HG03045 (cell line): Measurements from ENCODE around the gene HNRNPM.

Source experiments
- ATAC-seq: cut with Tn5 transposase; IDR thresholded peaks from one replicate; pipeline ENCODE4 v1.9.1; 2021; ENCODE audit warnings: mild to moderate bottlenecking, moderate library complexity; ENCODE audit not compliant: unreplicated experiment

The HNRNPM gene

DNA sequence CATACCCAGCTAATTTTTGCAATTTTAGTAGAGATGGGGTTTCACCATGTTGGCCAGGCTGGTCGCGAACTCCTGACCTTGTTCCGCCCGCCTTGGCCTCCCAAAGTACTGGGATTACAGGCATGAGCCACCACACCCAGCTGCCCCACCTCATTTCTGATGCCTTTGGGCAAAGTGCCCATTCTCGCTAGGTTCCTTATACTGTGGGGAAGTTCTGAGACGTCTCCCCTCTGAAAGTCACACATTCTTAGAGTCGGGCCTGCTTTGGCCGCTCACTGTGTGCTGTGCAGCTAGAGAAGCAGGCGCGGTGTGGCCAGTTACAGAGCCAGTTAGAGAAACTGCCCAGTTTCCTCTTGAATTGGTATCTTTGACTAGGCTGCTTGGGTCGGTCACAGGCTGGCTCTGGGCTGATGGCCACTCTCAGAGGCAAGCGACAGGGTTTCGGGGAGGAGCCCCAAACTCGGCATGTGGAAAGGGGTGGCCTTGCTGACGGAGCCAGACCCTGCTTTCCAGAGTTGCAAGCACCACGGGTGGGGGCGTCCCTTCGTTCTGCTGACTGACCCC, 39.6 kb downstream of the HNRNPM start:
- ATAC-seq = no peak

DNA sequence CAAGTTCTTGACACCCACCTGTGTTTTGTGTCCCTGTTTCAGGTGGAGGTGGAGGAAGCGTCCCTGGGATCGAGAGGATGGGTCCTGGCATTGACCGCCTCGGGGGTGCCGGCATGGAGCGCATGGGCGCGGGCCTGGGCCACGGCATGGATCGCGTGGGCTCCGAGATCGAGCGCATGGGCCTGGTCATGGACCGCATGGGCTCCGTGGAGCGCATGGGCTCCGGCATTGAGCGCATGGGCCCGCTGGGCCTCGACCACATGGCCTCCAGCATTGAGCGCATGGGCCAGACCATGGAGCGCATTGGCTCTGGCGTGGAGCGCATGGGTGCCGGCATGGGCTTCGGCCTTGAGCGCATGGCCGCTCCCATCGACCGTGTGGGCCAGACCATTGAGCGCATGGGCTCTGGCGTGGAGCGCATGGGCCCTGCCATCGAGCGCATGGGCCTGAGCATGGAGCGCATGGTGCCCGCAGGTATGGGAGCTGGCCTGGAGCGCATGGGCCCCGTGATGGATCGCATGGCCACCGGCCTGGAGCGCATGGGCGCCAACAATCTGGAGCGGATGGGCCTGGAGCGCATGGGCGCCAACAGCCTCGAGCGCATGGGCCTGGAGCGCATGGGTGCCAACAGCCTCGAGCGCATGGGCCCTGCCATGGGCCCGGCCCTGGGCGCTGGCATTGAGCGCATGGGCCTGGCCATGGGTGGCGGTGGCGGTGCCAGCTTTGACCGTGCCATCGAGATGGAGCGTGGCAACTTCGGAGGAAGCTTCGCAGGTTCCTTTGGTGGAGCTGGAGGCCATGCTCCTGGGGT, 41.0 kb downstream of the HNRNPM start:
- no peak for ATAC-seq

DNA sequence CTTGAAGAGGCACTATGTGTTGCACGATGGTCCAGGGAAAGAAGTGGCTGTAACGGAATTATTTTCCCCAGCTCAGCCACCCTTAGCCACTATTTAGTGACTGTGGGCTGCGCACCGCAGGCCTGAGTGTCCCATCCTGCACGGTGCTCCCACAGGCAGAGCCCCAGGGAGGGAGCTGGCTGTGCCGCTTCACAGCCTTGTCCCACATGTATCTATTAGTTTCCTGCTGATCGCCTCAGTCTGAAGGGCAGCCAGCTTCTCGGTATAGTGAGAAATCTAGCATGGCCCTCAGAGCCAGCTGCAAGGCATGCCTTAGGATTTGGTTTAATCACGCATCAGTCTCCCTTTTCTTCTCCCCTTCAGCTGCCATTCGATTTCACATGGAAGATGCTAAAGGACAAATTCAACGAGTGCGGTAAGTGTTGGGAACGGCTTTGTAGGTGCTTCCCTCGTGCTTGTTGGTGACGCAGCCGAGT, 41.9 kb downstream of the HNRNPM start:
- no peak for ATAC-seq

DNA sequence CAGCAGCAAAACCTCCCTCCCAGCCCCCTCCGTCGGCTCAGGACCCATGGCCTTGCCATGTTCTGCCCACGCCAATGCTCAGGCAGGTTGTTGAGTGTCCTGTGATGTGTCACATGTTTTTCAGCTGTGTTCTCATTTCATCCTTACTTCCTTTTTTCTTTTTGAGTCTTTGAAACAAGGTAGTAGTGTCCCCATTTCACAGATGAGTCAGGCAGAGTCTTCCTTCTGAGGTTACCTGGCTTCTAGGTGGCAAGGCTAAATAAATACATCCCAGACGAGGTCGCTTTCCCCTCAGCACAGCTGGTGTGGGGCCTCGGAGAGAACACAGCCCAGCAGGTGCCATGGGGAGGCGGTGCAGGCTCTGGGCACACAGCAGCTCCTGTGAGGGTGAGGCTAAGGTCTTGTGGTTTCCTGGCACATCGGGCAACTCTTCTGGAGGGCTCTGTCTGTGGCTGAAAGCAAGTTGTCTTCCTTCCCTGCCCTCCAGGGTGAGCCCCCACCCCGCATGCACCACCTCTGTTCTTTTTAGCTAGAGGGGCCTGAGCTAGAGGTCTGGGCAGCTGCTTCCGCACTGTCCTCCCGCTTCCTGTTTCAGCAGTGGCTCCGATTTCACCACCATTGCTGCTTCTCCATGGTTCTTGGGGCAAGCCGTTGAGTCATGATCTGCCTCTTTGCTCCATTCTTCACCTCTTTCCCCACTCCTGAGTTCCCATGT, 42.5 kb downstream of the HNRNPM start:
- ATAC-seq = peak; percentile 59

DNA sequence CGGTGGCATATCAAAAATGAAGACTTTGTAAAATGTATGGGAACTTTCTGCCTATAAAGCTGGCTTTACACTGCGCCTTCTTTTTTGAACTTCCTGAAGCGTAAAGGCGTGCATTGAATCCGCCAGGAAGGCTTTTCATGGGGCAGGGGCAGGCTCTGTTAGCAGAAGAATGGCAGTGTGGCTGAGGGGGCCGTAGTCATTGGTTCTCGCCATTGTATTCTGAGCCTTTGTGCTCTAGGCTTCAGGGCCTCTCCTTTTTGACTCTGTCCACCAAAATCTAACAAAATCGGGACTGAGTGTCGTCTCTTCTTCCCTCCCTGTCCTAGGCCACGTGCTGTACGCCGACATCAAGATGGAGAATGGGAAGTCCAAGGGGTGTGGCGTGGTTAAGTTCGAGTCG, 43.6 kb downstream of the HNRNPM start:
- ATAC-seq = no peak

DNA sequence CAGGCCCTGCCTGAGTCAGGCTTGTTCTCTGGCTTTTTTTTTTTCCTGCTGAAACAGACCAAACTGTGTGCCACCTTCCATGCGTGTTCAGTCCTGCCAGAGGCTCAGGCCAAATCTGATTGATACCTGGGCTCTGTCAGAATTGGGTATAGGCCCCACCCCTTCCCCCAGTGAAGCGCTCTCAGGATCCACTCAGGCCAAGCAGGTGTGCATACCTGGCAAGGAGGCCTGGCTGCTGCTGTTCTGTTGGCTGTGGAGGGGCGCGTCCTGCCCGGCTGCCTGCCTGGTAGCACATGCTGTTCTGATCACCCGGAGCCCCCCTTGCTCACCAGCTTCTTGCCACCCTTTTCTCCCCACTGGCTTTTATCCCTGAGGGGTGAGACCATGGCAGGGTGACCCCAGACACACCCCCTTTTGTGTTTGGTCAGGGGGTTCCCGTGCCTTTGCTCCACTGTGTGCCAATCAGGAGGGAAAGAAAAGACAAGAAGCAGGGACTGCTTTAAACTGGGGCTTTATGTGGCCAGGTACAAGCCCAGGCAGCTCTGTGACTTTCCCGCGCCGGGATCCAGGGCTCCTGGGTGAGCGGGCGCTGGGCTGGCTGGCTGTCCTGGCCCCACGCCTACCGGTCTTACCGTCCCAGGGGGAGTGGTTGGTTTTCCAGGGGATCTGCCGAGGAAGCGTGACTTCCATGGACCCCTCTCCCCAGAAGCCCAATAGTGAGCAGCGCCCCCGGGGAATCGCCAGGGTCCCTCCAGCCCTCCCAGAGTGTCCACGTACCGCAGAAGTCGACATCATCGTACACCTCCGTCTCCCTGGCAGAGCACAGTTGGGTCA, 45.0 kb downstream of the HNRNPM start:
- no peak for ATAC-seq

DNA sequence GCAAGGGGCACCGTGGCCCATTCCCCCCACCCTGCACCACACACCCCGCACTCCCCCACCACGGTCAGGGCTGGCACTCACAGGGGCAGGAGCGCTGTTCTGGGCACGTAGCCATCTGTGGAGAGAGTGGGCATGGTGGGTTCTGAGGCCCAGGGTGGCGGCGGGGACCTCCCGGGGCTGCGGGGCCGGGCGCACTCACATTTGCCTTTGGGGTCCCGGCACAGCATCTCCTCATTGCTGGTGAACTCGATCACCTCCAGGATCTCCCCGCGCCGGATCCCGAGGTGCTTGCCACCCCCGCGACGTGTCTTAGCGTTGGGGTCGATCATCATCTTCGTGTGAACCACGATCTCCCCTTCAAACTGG, 45.6 kb downstream of the HNRNPM start:
- ATAC-seq = no peak

DNA sequence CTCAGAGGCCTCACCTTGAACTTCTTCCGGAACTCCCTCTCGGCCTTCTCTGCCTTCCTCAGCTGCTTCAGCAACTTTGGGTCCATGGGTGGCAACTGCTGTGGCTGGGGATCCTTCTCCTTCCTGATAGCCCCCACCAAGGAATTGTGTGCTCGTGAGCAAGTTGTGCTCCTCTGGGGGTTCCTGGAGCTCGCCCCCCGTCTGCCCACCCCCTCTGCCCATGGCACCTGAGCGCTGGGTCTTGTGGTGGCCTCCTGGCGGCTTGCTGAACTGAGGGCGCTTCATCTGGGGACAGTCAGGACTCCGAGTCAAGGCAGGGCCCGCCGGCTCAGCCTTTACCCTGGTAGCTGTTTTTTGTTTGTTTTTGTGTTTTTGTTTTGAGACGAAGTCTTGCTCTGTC, 46.1 kb downstream of the HNRNPM start:
- no peak for ATAC-seq

DNA sequence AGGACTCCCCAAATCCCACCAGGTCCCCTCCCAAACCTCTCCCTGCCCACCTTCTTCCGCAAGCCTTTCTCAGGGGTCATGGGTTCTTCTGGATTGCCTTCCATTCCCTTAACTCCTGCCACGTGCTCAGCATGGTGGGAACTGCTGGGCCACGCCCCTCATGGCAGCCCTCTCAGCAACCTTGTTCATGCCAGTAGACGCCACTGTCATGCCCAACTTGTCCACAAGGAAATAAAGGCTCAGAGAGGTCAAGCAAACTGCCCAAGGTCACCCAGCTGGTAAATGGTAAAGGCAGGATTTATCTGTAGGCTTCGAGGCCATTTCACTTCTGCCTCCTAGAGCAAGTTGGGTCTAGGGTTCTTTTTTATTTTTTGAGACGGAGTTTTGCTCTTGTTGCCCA, 46.8 kb downstream of the HNRNPM start:
- ATAC-seq = no peak

DNA sequence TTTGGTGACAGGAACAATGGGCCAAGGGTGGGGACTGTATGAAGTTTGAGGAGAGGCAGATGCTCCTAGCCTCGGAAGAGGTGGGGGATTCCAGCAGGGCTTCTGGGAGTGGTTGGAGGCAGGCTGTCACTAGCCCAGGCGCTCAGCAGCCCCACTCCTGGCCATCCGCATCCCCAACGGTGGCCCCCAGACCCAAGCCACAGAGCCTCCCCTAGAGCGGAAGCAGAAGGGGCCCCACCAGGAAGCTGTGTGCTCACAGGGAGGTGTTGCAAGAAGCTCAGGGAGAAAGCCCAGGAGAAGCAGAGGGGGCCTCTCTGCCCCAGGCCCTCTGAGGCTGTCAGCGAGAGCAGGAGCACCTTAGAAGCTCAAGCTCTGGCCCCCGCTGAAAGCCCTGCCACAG, 49.4 kb downstream of the HNRNPM start:
- ATAC-seq = no peak

DNA sequence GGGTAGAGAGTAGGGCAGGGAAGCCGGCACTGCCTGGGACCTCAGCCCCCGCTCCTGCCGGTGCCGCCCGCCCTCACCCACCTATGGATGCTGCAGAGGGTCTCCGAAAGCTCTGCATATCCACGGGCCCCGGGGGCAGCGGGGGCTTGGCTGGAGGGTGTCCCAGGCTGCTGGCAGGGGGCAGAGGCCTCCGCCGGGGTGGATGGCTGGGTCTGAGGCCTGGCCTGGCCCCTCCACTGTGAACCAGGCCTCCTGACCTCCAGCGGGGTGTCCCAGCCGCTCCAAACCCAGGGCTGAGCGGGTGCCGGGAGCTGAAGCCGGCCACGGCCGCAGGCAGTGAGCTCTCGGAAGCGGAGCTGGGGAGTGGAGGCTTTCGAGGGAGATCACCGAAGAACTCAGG, 53.5 kb downstream of the HNRNPM start:
- ATAC-seq = no peak

DNA sequence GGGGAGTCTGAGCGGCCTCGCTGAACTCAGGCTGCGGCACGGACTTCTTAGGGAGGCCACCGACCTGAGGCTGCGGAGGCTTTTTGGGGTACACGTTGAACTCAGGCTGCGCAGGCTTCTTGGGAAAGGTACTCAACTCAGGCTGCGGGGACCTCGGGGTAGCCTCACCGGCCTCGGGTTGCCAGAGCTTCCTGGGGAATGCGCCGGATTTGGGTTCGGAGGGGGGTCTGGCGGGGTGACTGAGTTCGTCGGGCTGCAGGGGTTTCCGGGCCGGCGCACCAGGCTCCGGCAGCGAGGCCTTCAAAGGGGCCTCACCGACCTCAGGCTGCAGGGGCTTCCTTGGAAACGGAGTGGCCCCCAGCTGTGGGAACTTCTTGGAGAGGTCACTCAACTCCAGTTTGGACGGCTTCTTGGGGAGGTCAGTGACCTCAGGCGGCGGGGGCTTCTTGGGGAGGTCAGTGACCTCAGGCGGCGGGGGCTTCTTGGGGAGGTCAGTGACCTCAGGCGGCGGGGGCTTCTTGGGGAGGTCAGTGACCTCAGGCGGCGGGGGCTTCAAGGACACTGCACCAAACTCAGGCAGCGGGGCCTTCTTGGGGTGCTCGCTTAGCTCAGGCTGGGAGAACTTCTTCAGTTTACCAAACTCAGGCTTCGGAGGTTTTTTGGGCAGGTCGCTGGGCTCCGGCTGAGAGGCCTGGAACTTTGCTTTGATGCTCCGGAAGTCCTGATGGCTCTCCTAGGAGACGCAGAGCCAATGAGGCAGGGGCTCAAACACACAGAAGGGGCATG, 54.5 kb downstream of the HNRNPM start:
- ATAC-seq = no peak

DNA sequence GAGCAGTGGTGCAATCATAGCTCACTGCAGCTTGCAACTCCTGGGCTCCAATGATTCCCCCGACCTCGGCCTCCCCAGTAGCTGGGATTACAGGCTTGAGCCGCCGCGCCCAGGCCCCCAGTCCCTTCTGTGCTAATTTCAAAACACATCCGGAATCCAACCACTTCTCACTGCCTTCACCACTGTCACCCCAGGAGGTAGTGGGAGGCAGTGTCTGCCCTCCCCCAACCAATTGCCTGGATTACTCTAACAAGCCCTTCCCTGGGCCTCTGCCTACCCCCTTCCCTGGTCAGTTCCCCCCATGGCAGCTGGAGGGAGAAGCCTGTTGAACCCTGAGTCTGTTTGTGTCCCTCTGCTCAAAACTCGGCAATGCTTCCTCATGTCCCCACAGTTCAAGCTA, 55.4 kb downstream of the HNRNPM start:
- ATAC-seq = no peak

DNA sequence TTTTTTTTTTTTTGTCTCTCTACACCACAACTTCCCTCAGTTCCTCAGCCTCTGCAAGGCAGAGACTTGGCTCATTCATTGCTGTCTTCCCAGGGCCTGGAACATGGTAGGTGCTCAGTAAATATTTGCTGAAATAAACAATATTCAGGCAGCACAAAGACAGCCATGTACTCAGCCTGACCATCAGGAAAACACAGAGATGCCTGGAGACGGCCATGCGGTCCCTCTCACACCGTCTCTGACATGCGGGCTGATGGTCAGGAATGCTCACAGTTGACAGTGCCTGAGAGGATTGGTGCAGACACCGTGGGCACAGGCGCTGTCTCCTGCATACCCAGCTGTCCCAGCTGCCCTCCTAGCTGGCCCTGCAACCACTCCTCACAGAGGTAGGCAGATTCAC, 56.7 kb downstream of the HNRNPM start:
- ATAC-seq = no peak

DNA sequence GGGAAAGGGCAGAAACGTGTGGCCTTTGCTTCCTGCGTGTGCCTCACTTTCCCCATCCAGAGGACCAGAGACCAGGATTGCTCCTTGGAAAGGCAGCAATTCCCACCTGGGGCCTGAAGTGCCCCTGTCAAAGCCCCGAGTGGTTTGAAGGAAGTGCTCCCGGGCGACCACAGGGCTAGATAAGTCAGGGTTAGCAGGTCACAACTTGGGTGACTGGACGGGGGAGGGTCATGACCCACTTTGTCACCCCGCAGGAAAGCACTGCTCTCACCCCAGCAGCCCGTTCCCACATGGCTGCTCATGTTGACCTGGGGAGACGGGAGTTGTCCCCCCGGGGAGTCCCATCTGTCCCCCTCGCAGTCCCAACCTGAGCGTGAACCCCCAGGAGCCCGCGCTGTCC, 57.2 kb downstream of the HNRNPM start:
- no peak for ATAC-seq

DNA sequence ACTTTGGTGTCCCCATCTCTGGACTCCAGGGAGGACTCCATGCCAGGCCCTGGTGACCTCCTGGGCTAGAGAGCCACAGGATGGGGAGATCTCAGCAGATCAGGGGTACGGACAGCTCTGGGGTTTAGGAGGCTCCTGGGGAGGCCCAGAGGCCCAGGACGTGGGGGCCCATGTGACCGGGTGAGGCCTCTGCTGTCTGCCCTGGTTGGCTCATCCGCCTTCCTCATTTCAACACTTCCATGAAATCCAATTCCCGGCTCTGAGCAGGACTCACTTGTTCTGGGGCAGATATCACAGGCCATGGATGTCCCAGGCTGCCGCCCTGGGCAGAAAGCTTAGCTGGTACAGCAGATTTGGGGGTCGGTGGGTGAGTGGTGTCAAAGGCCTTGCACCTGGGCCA, 58.7 kb downstream of the HNRNPM start:
- no peak for ATAC-seq

DNA sequence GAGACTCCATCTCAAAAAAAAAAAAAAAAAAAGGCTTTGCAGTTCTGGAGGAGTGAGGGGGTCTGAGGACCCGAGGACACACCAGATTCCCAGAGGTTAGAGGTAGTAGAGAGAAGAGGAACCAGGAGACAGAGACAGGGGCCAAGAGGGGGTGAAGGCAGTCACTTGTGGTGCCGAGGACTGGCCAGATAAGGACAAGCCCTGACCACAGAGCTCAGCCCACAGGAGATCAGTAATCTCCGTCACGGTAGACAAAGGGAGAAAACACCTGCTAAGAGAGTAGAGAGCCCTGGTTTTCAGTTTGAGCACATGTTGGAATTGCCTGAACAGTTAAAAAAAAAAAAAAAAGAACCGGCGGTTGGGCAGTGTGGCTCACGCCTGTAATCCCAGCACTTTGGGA, 59.4 kb downstream of the HNRNPM start:
- no peak for ATAC-seq

DNA sequence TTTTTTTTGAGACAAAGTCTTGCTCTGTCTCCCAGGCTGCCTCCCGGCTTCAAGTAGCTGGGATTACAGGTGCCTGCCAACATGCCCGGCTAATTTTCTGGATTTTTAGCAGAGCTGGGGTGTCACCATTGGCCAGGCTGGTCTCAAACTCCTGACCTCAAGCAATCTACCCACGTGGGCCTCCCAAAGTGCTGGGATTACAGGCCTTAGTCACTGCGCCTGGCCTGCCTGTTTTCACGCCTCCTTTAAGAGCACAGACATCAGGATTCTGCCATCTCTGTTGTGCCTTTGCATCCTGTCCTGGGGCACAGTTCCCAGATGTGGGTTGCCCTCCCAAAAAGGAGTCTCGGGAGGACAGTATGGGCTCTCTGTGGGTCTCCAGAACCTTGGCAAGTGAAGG, 60.1 kb downstream of the HNRNPM start:
- no peak for ATAC-seq

DNA sequence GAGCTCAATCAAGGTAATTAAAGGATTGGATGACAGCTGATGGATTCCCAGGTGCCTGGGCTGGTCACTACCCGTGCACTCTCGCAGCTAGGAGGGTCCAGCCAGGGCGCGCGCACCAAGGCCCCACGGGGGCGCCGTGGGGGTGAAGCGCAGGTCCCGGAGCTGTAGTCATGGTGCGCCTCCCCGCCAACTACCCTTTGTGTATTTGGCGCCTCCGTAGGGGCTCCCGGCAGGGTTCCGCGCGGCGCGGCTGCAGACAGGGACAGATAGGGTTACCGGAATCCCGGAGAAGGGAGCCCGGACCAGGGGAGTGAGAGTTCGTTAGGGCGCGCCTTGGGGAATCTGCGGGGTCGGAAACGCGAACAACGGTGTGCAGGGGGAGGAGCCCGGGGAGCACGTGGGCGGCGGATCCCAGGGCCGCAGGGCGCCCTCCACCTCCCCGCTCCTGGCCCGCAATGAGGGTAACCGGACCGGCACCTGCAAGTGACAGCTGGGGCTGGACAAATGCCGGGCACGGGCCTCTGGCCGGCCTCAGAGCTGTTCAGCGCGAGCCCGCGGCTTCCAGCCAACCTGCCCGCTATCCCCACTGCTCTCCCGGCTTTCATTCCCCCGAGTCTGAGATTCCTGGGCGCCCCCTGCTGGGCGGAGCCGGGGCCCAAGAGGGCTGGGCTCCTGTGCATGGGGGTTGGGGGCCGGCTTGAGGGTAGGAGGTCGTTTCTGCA, 61.1 kb downstream of the HNRNPM start:
- no peak for ATAC-seq

DNA sequence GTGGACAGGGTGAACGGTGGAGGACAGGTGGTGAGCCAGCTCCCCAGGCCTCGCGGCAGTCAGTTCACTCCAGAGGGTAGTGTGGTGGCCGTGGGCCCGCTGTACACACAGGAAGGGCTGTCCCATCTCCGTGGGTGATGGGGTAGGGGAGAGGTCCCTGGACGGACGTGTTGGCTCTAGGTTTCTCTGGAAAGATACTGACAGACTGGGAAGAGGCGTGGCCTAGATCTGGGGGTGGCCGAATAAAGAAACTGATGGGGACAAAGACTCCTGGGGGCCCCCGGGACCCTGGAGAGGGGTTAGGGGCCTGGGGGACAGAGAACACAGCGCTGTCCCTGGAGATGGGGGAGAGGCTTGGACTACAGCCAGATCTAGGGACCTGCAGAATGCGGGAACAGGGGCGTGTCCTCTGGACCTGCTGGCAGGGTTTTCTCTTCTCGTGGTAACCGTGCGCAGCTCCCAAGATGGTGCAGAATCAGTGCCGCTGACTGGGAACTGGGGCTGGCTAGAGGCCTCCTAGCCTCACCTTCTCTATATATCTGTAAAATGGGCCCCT, 61.7 kb downstream of the HNRNPM start:
- ATAC-seq = no peak
